ENCODE data around the gene RTN3.

Gene RTN3

GRCh38 chr11:63745304-63746170 is 64.2 kb downstream of the RTN3 start:
- DNase-seq (ENCODE audit: low spot score): no peak

DNA sequence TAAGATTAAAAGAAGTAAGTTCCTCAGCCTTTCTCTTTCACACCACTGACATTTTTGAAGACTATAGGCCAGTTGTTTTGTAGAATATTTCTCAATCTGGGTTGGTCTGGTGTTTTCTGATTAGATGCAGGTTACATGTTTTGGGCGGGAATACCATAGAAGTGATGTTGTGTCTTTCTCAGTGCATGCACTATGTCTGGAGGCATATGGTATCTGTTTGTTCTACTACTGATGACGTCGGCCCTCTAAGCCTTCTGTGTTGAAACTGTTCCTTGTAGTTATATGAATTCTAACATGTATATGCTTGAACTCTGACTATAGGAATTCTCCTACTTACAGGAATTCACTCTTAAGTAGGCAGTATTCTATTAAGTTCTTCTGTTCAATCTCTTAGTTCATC is 65.7 kb downstream of the RTN3 start:
- DNase-seq (ENCODE audit: low spot score): no peak

GRCh38 chr11:63749624-63750023 is 68.3 kb downstream of the RTN3 start:
- DNase-seq (ENCODE audit: low spot score): no peak

DNA sequence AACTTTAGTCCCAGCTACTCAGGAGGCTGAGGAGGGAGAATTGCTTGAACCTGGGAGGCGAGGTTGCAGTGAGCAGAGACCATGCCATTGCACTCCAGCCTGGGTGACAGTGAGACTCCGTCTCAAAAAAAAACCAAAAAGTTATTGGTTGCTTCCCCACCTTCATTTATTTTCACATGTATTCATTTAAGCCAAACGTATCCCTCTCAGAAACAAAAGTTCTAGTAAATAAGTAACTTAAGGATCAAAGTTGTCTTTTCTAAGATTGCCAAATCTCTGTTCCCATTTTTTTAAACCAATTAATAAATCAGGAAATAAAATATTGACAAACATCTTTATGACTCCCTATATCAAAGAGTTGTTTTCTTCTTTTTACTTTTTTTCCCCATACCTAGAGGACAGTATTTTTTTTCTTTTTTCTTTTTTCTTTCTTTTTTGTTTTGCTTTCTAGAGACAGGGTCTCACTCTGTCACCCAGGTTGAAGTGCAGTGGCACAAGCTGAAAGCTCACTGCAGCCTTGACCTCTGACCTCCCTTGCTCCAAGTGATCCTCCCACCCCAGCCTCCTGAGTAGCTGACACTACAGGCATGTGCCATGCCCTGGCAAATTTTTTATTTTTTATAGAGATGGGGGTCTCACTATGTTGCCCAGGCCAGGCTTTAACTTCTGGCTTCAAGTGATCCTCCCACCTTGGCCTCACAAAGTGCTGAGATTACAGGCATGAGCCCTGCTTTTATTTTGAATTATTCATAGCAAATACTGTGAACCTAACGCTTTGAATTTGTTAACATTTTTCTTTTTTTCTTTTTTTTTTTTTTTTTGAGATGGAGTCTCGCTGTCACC is 75.8 kb downstream of the RTN3 start:
- no peak for DNase-seq (ENCODE audit: low spot score)

DNA sequence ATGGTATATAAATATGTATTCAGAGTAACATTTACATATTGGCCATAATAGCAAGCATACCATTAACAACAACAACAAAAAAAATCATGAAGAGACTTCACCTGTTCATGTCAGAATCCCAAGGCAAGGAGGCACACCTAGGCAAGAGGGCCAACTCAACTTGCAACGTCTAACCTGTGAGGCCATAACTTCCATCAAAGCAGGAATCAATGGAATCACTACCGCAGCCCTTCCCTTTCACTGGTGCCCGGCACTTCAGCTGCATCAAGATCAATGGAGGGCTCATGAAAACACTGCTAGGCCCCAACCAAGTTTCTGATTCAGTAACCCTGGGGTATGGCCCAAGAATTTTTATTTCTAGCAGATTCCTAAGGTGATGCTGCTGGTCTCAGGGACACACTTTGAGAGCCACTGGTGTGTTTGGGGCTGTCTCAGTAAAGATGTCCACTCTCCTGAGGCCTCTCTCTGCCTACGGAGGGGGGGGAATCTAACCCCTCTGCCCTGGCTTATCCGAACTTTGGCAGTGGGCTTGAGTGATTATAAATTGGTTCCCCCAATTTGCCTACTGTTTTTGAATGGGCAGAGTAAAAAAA is 79.3 kb downstream of the RTN3 start:
- DNase-seq (ENCODE audit: low spot score): no peak

DNA sequence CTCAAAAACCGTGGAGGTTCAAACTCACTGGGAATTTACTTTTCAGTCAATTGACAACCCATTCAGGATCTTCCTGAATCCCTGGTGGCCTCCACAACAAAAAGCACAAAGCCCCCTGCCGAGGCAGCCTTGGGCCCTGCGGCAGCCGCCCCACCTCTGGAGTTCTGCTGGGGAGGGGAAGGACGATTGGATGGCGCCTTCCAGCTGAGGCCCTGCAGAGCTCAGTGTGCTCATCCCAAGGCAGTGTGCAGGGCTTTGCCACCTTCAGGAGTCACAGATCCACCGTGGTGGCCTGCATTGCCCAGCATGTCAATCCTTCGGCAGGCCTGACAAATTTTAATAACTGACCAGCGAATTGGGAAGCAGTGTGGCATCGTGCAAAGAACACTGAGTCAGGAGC is 79.9 kb downstream of the RTN3 start:
- no peak for DNase-seq (ENCODE audit: low spot score)

DNA sequence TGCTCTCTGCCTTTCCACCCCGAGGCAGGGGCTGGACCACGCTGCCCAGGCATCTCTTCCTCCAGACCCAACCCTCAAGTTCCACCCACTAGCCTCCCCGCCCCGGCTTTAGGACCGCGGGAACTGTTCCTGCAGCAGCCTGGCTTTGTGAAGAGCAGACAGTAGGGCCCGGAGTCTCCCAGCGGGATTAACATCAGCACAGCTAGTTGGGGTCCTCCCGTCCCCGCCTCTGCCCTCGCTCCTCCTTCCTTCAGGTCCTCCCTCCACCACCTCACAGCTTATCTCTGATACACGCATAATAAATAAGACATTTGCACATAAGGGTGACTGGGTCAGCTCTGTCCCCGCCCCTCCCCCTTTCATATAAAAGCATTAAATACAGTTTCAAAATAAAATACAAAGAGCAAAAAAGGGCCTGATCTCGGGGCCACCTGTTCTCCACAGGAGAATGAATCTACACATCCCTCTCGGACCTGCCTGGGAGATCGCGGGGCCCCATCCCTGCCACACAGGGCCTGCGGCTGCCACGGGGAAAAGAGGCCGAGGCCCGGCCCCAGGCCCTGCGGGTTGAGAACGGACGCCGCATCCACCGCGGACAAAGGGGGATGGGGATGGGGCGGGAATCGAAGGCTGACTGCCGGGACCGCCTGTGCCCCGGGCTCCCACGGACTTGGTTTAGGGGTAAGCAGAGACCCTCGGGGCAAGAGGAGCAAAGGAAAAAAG is 80.8 kb downstream of the RTN3 start:
- no peak for DNase-seq (ENCODE audit: low spot score)

GRCh38 chr11:63762654-63763495 is 81.6 kb downstream of the RTN3 start:
- DNase-seq (ENCODE audit: low spot score): no peak

- no peak for DNase-seq (ENCODE audit: low spot score)
These were observed 82.4 kb downstream of the RTN3 start for GRCh38 chr11:63763496-63764339.

GRCh38 chr11:63764340-63764678 is 83.0 kb downstream of the RTN3 start:
- no peak for DNase-seq (ENCODE audit: low spot score)

- DNase-seq (ENCODE audit: low spot score): no peak
These were observed 83.7 kb downstream of the RTN3 start for GRCh38 chr11:63764679-63765647.

DNA sequence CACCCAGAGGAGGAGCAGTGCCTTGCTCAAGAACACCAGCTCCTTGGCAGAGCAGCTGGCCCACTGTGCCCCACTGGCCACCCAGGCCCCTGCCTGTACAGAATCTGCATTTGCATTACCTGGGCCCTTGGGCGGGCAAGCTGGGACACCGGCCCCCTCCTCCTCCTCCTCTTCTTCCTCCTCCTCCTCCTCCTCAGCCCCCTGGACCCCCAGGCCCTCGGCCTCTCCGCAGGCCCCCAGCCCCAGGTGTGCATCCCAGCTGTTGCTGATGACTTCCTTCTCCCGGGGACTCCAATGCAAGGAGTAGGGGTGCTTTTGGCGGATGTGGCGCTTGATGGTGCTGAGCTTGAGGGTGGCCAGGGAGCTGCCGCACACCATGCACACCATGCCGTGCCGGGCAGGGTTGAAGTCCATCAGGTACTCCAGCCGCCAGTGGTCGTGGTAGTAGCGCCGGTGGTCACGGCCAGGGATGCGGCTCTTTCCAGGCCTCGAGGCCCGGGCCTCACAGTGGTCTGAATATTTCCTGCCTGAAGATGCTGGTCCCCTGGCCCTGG is 84.5 kb downstream of the RTN3 start:
- no peak for DNase-seq (ENCODE audit: low spot score)

DNA sequence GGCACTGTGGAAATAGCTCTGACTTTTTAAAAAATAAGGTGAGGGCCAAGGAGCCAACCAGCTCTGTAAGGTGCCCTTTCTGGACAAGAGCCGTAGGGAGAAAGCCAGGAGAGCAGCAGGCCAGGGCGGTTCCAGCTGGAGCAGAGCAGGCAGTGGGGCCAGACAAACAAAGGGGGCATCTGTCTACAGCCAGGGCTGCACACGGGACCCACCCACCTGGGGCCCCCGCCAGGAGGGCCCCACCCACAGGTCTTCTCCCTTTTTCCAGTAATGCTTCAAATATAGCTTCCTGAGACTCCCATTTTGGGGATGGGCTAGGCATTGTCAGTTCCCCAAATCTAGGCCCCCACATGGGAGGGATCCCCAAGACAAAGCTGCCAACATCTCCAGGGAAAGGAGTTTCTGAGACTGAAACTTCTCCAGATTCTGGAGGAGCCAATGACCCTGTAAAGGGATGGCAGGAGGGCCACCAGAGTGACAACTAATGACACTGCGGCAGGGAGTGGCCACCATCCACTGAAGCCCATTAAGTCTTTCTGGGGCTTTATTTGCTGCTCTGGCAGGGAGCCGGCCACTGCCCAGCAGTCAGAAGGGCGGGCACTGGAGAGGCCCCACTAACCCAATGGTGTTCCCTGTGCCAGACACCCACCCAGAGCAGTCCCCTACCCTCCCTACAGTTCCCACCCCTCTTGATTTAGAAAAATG is 85.4 kb downstream of the RTN3 start:
- DNase-seq (ENCODE audit: low spot score): no peak

DNA sequence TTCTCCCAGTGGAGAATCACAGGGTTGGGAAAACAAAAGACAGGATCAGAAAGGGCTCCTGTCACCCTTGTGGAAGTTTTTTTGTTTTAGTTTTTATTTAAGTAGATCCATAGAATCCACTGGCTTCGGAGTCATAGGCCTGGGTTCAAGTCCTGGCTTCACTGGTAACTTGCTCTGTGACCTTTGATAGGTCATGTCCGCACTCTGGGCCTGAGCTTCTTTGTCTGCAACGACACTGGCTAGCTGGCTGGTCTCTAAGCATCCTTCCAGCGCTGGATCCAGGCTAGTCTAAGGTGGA is 85.9 kb downstream of the RTN3 start:
- DNase-seq (ENCODE audit: low spot score): no peak

- peak; percentile 28 for DNase-seq (ENCODE audit: low spot score)
These were observed 86.4 kb downstream of the RTN3 start for GRCh38 chr11:63767565-63768236.

GRCh38 chr11:63768237-63769041 is 87.1 kb downstream of the RTN3 start, which contains the start of gene ZFTA:
TSS of gene ZFTA (minus strand) at chr11:63768775. CDS start at chr11:63768622, 153 bp downstream.
- DNase-seq (ENCODE audit: low spot score): peak; percentile 30

Data from CD4-positive, alpha-beta T cell treated with Interleukin-6 at 100 ng/mL for 8 hours (primary cell).